Fibroblast of lung (primary cell): Measurements from ENCODE around the gene GADL1. TPM values are rescaled to one million over a fixed set of nuclear protein-coding genes. Genes with fewer than 3 reads are reported as not detected.

Experiments used
- DNase-seq, 2 donors: peaks; one replicate each; pipeline versions ENCODE4 v3.0.0 to v3.0.0-alpha.2; 2010; ENCODE audit warnings: low read depth in 2 of 2
- H2AFZ ChIP-seq: 2 replicates; pipeline ENCODE4 v1.5.1; 2012; ENCODE audit warnings: low read length, control low read depth, inconsistent platforms
- H3K27ac ChIP-seq: 2 replicates; pipeline ENCODE4 v1.5.1; 2011; ENCODE audit warnings: low read length, control low read depth; ENCODE audit not compliant: insufficient read depth
- H3K27me3 ChIP-seq: 2 replicates; pipeline ENCODE4 v1.5.1; 2011; ENCODE audit warnings: mild to moderate bottlenecking, low read length; ENCODE audit not compliant: control insufficient read depth, insufficient read depth
- H3K36me3 ChIP-seq: 2 replicates; pipeline ENCODE4 v1.5.1; 2011; ENCODE audit warnings: low read length; ENCODE audit not compliant: control insufficient read depth, insufficient read depth
- H3K4me1 ChIP-seq: 2 replicates; pipeline ENCODE4 v1.5.1; 2011; ENCODE audit warnings: low read length; ENCODE audit not compliant: control insufficient read depth, insufficient read depth; ENCODE audit errors: extremely low read depth
- H3K4me2 ChIP-seq: 2 replicates; pipeline ENCODE4 v1.5.1; 2011; ENCODE audit warnings: low read length, control low read depth; ENCODE audit not compliant: insufficient read depth; ENCODE audit errors: extremely low read depth
- H3K4me3 ChIP-seq, 4 experiments: fragments of 200-600 bp in 1 of 4; sonication (generic) in 1 of 4; replicated peaks in 1 of 4; 2 replicates each; pipeline ENCODE4 v1.5.1; 2011 to 2016; ENCODE audit warnings: low read length in 4 of 4, low read depth in 3 of 4, mild to moderate bottlenecking in 3 of 4, control low read depth in 2 of 4, inconsistent platforms in 1 of 4, mixed read lengths in 1 of 4; ENCODE audit not compliant: insufficient read depth in 1 of 4; ENCODE audit errors: control extremely low read depth in 1 of 4
- H3K79me2 ChIP-seq: 2 replicates; pipeline ENCODE4 v1.5.1; 2012; ENCODE audit warnings: mild to moderate bottlenecking, low read length, inconsistent platforms; ENCODE audit not compliant: control insufficient read depth, insufficient read depth
- H3K9ac ChIP-seq: 2 replicates; pipeline ENCODE4 v1.5.1; 2011; ENCODE audit warnings: mild to moderate bottlenecking, low read length, control low read depth; ENCODE audit not compliant: insufficient read depth
- H3K9me3 ChIP-seq: 2 replicates; pipeline ENCODE4 v1.5.1; 2012; ENCODE audit warnings: low read depth, low read length; ENCODE audit not compliant: control insufficient read depth, insufficient read depth
- H4K20me1 ChIP-seq: 2 replicates; pipeline ENCODE4 v1.5.1; 2011; ENCODE audit warnings: low read length; ENCODE audit not compliant: control insufficient read depth, insufficient read depth; ENCODE audit errors: extremely low read depth
- EZH2 ChIP-seq: IDR thresholded peaks from 2 replicates; pipeline ENCODE4 v1.5.1; 2012; ENCODE audit warnings: low read length, control low read depth, mild to moderate bottlenecking; ENCODE audit errors: missing control alignments
- polyA plus RNA-seq, 2 donors: library from polyadenylated mRNA; depleted of rRNA in 1 of 2; stranded (reverse) in 1 of 2; unstranded in 1 of 2; fragments of >200 nt; gene quantifications; 2 replicates each; pipeline ENCODE4 v1.2.1, GENCODE V29; 2011 to 2012; ENCODE audit warnings: missing spikeins in 1 of 2
- total RNA-seq: library from RNA; depleted of rRNA; stranded (reverse); fragments of >200 nt; gene quantifications from 2 replicates; pipeline ENCODE4 v1.2.1, GENCODE V29; 2014
- TF ChIP-seq, protein P1 (sequence below), 2 donors: IDR thresholded peaks in 1 of 2; conservative IDR thresholded peaks in 1 of 2; 1 replicate in 1 of 2; 2 replicates in 1 of 2; pipeline ENCODE4 v1.5.1; 2011 to 2012; ENCODE audit warnings: low read length in 2 of 2, control low read depth in 1 of 2, inconsistent platforms in 1 of 2, low read depth in 1 of 2, mild to moderate bottlenecking in 1 of 2

The GADL1 gene
- total and polyA plus RNA-seq, 2 donors (not counting 1 experiment from before 2014, with no cell fraction given) = 0.18 to 3.6 TPM

DNA sequence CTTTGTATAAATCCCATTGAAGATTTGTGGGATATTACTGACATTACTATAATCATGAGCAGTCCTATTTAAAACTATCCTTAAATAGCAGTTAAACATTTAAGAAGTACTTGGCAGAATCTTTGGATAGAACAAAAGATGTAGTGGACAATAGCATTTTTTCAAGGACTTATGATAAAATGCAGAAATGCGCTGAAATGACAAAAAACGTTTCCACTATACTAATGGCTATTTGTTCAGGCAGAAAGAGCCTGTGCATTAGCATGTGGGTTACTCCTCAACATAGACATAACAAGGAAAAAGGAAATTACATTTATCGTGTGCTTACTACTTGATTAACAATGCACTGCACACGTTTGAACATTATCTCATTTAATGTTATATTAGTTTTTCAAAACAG, 80.7 kb downstream of the GADL1 start:
- H3K4me2 ChIP-seq = no peak overlapping the region
- H3K79me2 ChIP-seq = no peaks in the 10 kb centered on the region
- no peaks in the 10 kb centered on the region for H4K20me1 ChIP-seq
- no peak for DNase-seq
- no peaks in the 10 kb centered on the region for H3K4me1 ChIP-seq
- H3K27ac ChIP-seq = no peak overlapping the region
- TF ChIP-seq, protein P1, sequence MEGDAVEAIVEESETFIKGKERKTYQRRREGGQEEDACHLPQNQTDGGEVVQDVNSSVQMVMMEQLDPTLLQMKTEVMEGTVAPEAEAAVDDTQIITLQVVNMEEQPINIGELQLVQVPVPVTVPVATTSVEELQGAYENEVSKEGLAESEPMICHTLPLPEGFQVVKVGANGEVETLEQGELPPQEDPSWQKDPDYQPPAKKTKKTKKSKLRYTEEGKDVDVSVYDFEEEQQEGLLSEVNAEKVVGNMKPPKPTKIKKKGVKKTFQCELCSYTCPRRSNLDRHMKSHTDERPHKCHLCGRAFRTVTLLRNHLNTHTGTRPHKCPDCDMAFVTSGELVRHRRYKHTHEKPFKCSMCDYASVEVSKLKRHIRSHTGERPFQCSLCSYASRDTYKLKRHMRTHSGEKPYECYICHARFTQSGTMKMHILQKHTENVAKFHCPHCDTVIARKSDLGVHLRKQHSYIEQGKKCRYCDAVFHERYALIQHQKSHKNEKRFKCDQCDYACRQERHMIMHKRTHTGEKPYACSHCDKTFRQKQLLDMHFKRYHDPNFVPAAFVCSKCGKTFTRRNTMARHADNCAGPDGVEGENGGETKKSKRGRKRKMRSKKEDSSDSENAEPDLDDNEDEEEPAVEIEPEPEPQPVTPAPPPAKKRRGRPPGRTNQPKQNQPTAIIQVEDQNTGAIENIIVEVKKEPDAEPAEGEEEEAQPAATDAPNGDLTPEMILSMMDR (conservative IDR thresholded peaks at IDR 0.05 in 1 of 2, IDR thresholded peaks at IDR 0.05 in 1 of 2; ENCODE audit: low read depth in 1 of 2, low read length in 2 of 2) = no peak
- no peak for TF ChIP-seq EZH2
- H3K4me3 ChIP-seq = no peak overlapping the region
- H3K27me3 ChIP-seq = no peaks in the 10 kb centered on the region
- no peak overlapping the region for H3K9ac ChIP-seq
- H3K9me3 ChIP-seq = no peaks in the 10 kb centered on the region
- no peaks in the 10 kb centered on the region for H3K36me3 ChIP-seq
- H2AFZ ChIP-seq = no peak overlapping the region

GRCh38 chr3:30811151-30811795, 83.2 kb downstream of the GADL1 start:
- Histone ChIP-seq H3K4me1 (no peaks in the 10 kb centered on the region), H3K4me2 (peak overlapping the region; percentile 38), H3K9ac (no peak overlapping the region), H3K79me2 (no peaks in the 10 kb centered on the region), H3K27me3 (no peaks in the 10 kb centered on the region), H3K27ac (no peak overlapping the region), H4K20me1 (no peaks in the 10 kb centered on the region), H2AFZ (peak overlapping the region; percentile 4), H3K4me3 (peak overlapping the region in 2 of 4 experiments; percentile 6 to 20), H3K36me3 (no peaks in the 10 kb centered on the region), H3K9me3 (no peaks in the 10 kb centered on the region)
- peak in 1 of 2 donors; percentile 8 for DNase-seq
- TF ChIP-seq EZH2 = no peak
- TF ChIP-seq, protein P1 (conservative IDR thresholded peaks at IDR 0.05 in 1 of 2, IDR thresholded peaks at IDR 0.05 in 1 of 2; ENCODE audit: low read depth in 1 of 2, low read length in 2 of 2) = no peak

GRCh38 chr3:30810625-30811024, 83.8 kb downstream of the GADL1 start:
- no peak overlapping the region for H3K4me3 ChIP-seq
- peak overlapping the region; percentile 79 for H2AFZ ChIP-seq
- H3K9ac ChIP-seq = no peak overlapping the region
- no peaks in the 10 kb centered on the region for H3K79me2 ChIP-seq
- H4K20me1 ChIP-seq = no peaks in the 10 kb centered on the region
- peak in 1 of 2 donors; percentile 18 for DNase-seq
- H3K27me3 ChIP-seq = no peaks in the 10 kb centered on the region
- H3K27ac ChIP-seq = no peak overlapping the region
- H3K36me3 ChIP-seq = no peaks in the 10 kb centered on the region
- H3K4me2 ChIP-seq = peak overlapping the region; percentile 38
- H3K4me1 ChIP-seq = no peaks in the 10 kb centered on the region
- TF ChIP-seq EZH2 = no peak
- TF ChIP-seq, protein P1 (conservative IDR thresholded peaks at IDR 0.05 in 1 of 2, IDR thresholded peaks at IDR 0.05 in 1 of 2; ENCODE audit: low read depth in 1 of 2, low read length in 2 of 2) = no peak
- H3K9me3 ChIP-seq = no peaks in the 10 kb centered on the region
